ENCODE measurements around the gene MCAM.

MCAM gene

GRCh38 chr11:119316729-119317591, at the start of gene MCAM:
MCAM (minus strand) TSS chr11:119317130; CDS start chr11:119317101, 29 bp downstream.
- DNase-seq: no peak

GRCh38 chr11:119365071-119365591, 48.2 kb upstream of the MCAM start:
- no peak for DNase-seq

GRCh38 chr11:119363851-119364590, 47.1 kb upstream of the MCAM start:
- peak; percentile 19 for DNase-seq

GRCh38 chr11:119363081-119363850, 46.3 kb upstream of the MCAM start:
- peak; percentile 50 for DNase-seq

GRCh38 chr11:119362741-119363080, 45.8 kb upstream of the MCAM start:
- no peak for DNase-seq

GRCh38 chr11:119361941-119362725, 45.2 kb upstream of the MCAM start:
- no peak for DNase-seq

- peak; percentile 92 for DNase-seq
Measured at GRCh38 chr11:119361056-119361787, 44.3 kb upstream of the MCAM start.

GRCh38 chr11:119359365-119360214, 42.7 kb upstream of the MCAM start:
- no peak for DNase-seq

GRCh38 chr11:119357074-119357473, 40.1 kb upstream of the MCAM start:
- DNase-seq: no peak

GRCh38 chr11:119356349-119357031, 39.6 kb upstream of the MCAM start:
- no peak for DNase-seq

GRCh38 chr11:119355091-119355843, 38.3 kb upstream of the MCAM start:
- DNase-seq: no peak

- peak; percentile 93 for DNase-seq
Measured at GRCh38 chr11:119352857-119353260, 35.9 kb upstream of the MCAM start.

- no peak for DNase-seq
Measured at GRCh38 chr11:119351232-119351631, 34.3 kb upstream of the MCAM start.

GRCh38 chr11:119350302-119350701, 33.4 kb upstream of the MCAM start:
- no peak for DNase-seq

- DNase-seq: no peak
Measured at GRCh38 chr11:119347940-119348605, 31.1 kb upstream of the MCAM start.

- DNase-seq: no peak
Measured at GRCh38 chr11:119347242-119347641, 30.3 kb upstream of the MCAM start.

- no peak for DNase-seq
Measured at GRCh38 chr11:119346605-119347004, 29.7 kb upstream of the MCAM start, which contains the start of gene MFRP. MFRP (minus strand) TSS chr11:119346705; CDS start chr11:119346513, 192 bp downstream.

GRCh38 chr11:119345685-119346084, 28.8 kb upstream of the MCAM start:
- DNase-seq: no peak

All from NCI-H2029 (cell line).